GM12873 (cell line): ENCODE data around the gene URAD.

Experiments
- TF ChIP-seq, protein P1 (sequence below): IDR thresholded peaks from 2 replicates; pipeline ENCODE4 v1.5.1; 2012; ENCODE audit warnings: low read depth, mild to moderate bottlenecking, moderate library complexity, low read length, control low read depth; ENCODE audit not compliant: insufficient read depth; ENCODE audit errors: missing control alignments

URAD gene, protein sequence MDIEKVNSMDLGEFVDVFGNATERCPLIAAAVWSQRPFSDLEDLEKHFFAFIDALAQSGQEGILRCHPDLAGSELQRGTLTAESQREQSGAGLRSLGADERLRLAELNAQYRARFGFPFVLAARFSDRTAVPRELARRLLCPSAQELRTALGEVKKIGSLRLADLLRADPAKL

DNA sequence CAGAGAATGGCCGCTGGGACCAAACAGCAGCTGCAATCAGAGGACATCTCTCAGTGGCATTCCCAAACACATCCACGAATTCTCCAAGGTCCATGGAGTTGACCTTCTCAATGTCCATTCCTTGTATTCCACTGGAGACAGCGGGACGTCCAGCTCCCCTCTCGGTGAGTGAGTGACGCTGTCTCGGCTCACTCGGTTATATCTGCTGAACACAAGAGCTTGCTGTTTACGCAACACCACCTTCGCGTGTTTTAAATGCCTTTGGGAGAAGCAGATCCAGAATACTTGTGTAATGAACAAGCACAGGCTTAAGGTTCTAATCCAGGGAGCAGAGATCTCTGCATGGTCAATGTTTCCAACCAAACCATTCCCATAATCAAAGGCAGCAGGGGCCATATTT, at the start of gene URAD:
TSS of gene URAD (minus strand) at position 174 of the 400 bp plus-strand sequence. CDS start at position 118, 56 bp downstream.
- TF ChIP-seq, protein P1, sequence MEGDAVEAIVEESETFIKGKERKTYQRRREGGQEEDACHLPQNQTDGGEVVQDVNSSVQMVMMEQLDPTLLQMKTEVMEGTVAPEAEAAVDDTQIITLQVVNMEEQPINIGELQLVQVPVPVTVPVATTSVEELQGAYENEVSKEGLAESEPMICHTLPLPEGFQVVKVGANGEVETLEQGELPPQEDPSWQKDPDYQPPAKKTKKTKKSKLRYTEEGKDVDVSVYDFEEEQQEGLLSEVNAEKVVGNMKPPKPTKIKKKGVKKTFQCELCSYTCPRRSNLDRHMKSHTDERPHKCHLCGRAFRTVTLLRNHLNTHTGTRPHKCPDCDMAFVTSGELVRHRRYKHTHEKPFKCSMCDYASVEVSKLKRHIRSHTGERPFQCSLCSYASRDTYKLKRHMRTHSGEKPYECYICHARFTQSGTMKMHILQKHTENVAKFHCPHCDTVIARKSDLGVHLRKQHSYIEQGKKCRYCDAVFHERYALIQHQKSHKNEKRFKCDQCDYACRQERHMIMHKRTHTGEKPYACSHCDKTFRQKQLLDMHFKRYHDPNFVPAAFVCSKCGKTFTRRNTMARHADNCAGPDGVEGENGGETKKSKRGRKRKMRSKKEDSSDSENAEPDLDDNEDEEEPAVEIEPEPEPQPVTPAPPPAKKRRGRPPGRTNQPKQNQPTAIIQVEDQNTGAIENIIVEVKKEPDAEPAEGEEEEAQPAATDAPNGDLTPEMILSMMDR: no peak

DNA sequence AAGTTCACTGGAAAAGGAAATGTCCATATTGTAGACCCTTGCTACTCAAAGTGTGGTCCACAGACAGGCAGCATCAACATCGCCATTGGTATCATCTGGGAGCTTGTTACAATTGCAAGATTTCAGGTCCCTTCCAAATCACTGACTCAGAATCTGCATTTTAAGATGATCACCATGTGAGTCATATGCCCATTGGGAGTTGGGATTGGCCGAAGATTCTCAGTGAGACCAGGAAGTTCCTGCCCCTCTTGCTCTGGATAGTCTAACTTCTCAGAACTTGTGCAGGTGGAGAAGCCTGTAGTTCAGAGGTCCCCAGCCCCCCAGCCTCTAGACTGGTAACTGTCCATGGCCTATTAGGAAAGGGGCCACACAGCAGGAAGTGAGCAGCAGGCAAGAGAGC, 48.9 kb upstream of the URAD start:
- TF ChIP-seq, protein P1: no peak

DNA sequence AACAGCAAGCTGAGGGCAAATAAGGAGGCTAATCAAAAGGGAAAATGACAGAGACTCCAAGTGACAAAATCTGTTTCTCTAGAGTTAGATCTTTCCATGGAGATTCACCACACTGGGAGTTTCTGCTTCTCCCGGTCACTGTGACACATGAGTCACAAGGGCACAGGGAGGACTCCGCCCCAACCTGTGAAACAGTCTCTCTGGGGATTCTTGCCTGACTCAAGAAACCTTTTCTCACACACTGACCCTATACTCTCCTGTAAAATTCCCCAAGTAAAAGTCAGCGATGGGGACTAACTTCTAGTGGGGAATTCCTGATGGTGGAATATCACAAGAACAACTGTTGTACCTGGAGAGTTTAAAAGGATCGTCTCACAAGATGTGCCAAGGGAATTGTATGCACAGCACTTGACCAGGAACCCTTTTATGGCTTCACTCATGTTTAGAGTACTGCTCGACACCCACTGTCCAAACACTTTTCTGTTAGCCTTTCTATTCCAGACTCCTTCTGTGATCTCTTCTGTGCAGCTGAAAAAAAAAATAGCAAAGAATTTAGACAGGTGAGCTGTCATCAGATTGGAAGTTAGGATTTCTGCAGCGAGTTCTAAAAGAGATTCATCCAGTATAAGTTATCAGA, 46.8 kb upstream of the URAD start:
- TF ChIP-seq, protein P1: no peak

DNA sequence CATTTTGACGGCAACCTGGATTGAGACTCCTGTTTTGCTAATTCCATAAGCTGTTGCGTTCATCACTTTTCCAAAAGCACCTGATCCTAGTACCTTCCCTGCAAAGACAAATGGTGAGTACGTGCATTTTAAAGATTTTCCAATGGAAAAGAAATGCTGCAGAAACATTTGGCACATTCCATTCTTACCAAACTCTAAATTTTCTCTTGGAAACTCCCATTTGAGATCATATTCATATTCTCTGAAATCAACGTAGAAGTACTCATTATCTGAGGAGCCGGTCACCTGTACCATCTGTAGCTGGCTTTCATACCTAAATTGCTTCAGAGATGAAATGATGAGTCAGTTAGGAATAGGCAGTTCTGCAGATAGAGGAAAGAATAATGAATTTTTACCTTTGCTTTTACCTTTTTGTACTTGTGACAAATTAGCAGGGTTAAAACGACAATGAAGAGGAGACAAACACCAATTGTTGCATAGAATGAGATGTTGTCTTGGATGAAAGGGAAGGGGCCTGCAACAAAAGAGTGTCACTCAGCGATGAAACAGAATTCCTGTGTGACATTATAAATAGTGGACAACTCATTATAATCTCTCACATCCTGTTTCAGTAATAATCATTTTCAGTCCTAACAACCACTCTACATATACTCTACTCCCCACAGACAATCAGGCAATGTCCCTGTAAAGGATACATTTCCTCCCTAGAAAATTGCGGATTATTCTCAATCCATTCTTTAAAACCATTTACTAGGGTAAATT, 45.6 kb upstream of the URAD start:
- TF ChIP-seq, protein P1: no peak

DNA sequence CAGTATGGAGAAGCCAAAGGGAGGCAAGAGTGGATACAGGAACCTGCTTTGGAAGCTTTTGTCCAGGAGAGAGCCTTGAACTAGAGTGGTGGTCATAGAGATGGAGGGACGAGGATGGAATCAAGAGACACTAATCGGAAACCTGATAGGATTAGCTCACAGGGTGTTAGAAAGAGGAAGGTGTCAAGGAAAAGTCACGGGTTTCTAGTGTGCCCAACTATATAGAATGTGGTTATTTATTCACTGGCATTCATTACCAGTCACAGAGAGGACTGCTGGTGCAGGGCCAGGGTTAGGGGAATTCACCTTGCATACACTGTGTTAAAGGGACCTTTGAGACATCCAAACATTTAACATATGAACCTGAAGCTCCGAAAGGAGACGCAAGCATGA, 43.4 kb upstream of the URAD start:
- TF ChIP-seq, protein P1: no peak

DNA sequence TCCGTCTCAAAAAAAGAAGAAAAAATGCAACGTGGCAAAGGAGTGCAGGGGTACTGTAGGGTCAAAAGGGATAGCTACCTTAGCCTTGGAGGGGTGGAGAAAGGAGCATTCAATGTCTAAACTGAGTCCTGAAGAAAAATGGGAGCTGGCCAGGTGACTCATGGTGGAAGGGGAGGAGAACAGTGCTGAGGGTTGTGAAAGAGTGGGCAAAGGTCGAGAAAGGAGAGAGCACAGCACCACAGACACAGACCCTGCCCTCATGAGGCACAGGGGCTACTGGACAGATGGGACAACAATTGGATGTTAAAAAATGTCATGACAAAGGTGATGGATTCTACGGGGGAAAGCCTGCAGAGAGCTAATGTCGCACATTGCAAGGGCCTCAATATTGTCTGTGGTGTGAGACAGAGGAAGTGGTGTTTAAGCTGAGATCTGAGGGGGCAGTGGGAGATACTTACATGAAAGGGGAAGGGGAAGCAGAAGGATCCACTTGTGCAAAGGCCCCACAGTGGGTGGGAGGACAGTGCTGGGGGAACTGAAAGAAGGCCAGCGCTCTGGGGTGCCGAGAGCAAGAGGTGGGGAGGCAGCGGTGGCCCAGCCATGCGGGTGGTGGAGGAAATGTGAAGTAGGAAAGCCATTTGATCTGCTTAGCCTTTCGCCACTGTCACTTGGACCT, 42.9 kb upstream of the URAD start:
- TF ChIP-seq, protein P1: no peak
